ENCODE measurements around the gene SSU72. TPM values are rescaled to one million over a fixed set of nuclear protein-coding genes. Genes with fewer than 3 reads are reported as not detected.
"Not testable (repeated sequence)": the region's sequence is repeated elsewhere in the genome, so short reads cannot be mapped to it uniquely, and the experiment has no call there.

The SSU72 gene
- polyA plus RNA-seq, 3 donors, result 63.1 to 139 (median 133) TPM

GRCh38 chr1:1538334-1538733 is 36.3 kb downstream of the SSU72 start:
- 87 to 96% (median 92%) methylated on average over 23 of the region's 23 CpGs for WGBS, 3 donors
- no peak overlapping the region for H3K27ac ChIP-seq (ENCODE audit: low read depth, low read length)

GRCh38 chr1:1537626-1538250 is 36.9 kb downstream of the SSU72 start:
- WGBS, 3 donors, result 94 to 95% (median 94%) methylated on average over 32 of the region's 32 CpGs
- H3K27ac ChIP-seq (ENCODE audit: low read depth, low read length), result no peak overlapping the region

GRCh38 chr1:1536938-1537546 is 37.6 kb downstream of the SSU72 start:
- no peak overlapping the region for H3K27ac ChIP-seq (ENCODE audit: low read depth, low read length)
- WGBS, 3 donors, result 89 to 93% (median 90%) methylated on average over 14 to 15 of the region's 15 CpGs

GRCh38 chr1:1536019-1536937 is 38.4 kb downstream of the SSU72 start:
- 82 to 86% (median 84%) methylated on average over 41 to 48 of the region's 48 CpGs for WGBS, 3 donors
- H3K27ac ChIP-seq (ENCODE audit: low read depth, low read length), result no peak overlapping the region

GRCh38 chr1:1535201-1536018 is 39.3 kb downstream of the SSU72 start:
- H3K27ac ChIP-seq (ENCODE audit: low read depth, low read length), result no peak overlapping the region
- WGBS, 3 donors, result 93 to 95% (median 94%) methylated on average over 46 to 66 of the region's 66 CpGs

- no peak overlapping the region for H3K27ac ChIP-seq (ENCODE audit: low read depth, low read length)
- 85 to 91% (median 87%) methylated on average over 21 to 31 of the region's 31 CpGs for WGBS, 3 donors
These were observed 40.1 kb downstream of the SSU72 start for GRCh38 chr1:1534401-1535154.

- 80 to 93% (median 87%) methylated on average over 8 to 18 of the region's 18 CpGs for WGBS, 3 donors
These were observed 40.8 kb downstream of the SSU72 start for GRCh38 chr1:1533894-1534291.

GRCh38 chr1:1533176-1533893 is 41.3 kb downstream of the SSU72 start:
- not testable (repeated sequence) for H3K27ac ChIP-seq (ENCODE audit: low read depth, low read length)
- WGBS, 3 donors, result 69 to 84% (median 73%) methylated on average over 14 to 17 of the region's 22 CpGs

More at GRCh38 chr1:1533894-1534291, 40.8 kb downstream of the SSU72 start:
- not testable (repeated sequence) for H3K27ac ChIP-seq (ENCODE audit: low read depth, low read length)

- WGBS, 3 donors, result 88 to 96% (median 94%) methylated on average over 4 of the region's 4 CpGs
- no peak overlapping the region for H3K27ac ChIP-seq (ENCODE audit: low read depth, low read length)
These were observed 42.7 kb downstream of the SSU72 start for GRCh38 chr1:1531947-1532346.

- no peak overlapping the region for H3K27ac ChIP-seq (ENCODE audit: low read depth, low read length)
- 98 to 100% (median 98%) methylated on average over 8 of the region's 8 CpGs for WGBS, 3 donors
These were observed 44.7 kb downstream of the SSU72 start for GRCh38 chr1:1529936-1530335.

- no peak overlapping the region for H3K27ac ChIP-seq (ENCODE audit: low read depth, low read length)
- 95 to 99% (median 98%) methylated on average over 14 to 15 of the region's 18 CpGs for WGBS, 3 donors
These were observed 45.3 kb downstream of the SSU72 start for GRCh38 chr1:1529321-1529720.

- H3K27ac ChIP-seq (ENCODE audit: low read depth, low read length), result no peak overlapping the region
- WGBS, 3 donors, result 85 to 91% (median 87%) methylated on average over 33 to 37 of the region's 37 CpGs
These were observed 46.1 kb downstream of the SSU72 start for GRCh38 chr1:1528301-1529267.

- H3K27ac ChIP-seq (ENCODE audit: low read depth, low read length), result no peak overlapping the region
- 94 to 97% (median 96%) methylated on average over 29 to 31 of the region's 31 CpGs for WGBS, 3 donors
These were observed 47.4 kb downstream of the SSU72 start for GRCh38 chr1:1527092-1527816.

GRCh38 chr1:1526476-1526875 is 48.2 kb downstream of the SSU72 start:
- H3K27ac ChIP-seq (ENCODE audit: low read depth, low read length), result not testable (repeated sequence)
- 95 to 100% (median 98%) methylated on average over 6 to 16 of the region's 21 CpGs for WGBS, 3 donors

GRCh38 chr1:1524750-1525383 is 49.8 kb downstream of the SSU72 start:
- H3K27ac ChIP-seq (ENCODE audit: low read depth, low read length), result not testable (repeated sequence)
- WGBS, 3 donors, result 91 to 96% (median 92%) methylated on average over 22 to 24 of the region's 30 CpGs
